ENCODE data around the gene CCDC127.

DNA sequence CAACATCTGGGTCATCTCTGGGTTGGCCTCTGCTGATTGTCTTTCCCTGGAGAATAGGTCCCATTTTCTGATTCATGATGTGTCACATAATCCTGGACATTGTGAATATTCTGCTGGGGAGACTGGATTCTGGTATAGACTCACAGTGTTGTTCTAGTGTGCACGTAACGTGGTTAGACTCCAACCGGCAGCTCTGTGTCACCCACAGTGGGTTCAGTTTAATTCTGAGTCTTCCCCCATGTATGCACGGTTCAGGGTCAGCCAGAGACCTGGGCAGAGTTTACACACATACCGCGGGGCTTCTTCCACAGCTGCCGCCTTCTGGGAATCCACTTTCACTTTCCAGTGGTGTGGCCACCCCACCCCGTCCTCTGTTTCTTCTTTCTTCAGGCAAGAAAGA lies 64.7 kb downstream of the CCDC127 start:
- TF ChIP-seq E2F5 (CRISPR knock-in tag; conservative IDR thresholded peaks at IDR 0.05) (no peak), RARA (CRISPR knock-in tag; IDR thresholded peaks at IDR 0.05) (no peak), ZNF121 (CRISPR knock-in tag; IDR thresholded peaks at IDR 0.05) (no peak), POLR2A (IDR thresholded peaks at IDR 0.05; ENCODE audit: insufficient read depth in 1 of 2, low read depth in 2 of 2, low read length in 2 of 2) (no peak), FIP1L1 (IDR thresholded peaks at IDR 0.05; ENCODE audit: borderline replicate concordance, insufficient read depth, low read depth, low read length) (no peak), ZSCAN20 (CRISPR knock-in tag; IDR thresholded peaks at IDR 0.05; ENCODE audit: borderline replicate concordance) (no peak), UBTF (CRISPR knock-in tag; IDR thresholded peaks at IDR 0.05) (no peak), IRF2 (CRISPR knock-in tag; IDR thresholded peaks at IDR 0.05) (no peak), PRPF4 (IDR thresholded peaks at IDR 0.05; ENCODE audit: low read depth, low read length, poor library complexity, severe bottlenecking) (no peak), MYC (CRISPR knock-in tag; IDR thresholded peaks at IDR 0.05; ENCODE audit: borderline replicate concordance) (no peak), LCORL (IDR thresholded peaks at IDR 0.05) (no peak), LCORL (CRISPR knock-in tag; IDR thresholded peaks at IDR 0.05) (no peak), ZBTB33 (CRISPR knock-in tag; IDR thresholded peaks at IDR 0.05) (no peak), CTCF (CRISPR knock-in tag; IDR thresholded peaks at IDR 0.05) (no peak)
- TF ChIP-seq, protein P1, sequence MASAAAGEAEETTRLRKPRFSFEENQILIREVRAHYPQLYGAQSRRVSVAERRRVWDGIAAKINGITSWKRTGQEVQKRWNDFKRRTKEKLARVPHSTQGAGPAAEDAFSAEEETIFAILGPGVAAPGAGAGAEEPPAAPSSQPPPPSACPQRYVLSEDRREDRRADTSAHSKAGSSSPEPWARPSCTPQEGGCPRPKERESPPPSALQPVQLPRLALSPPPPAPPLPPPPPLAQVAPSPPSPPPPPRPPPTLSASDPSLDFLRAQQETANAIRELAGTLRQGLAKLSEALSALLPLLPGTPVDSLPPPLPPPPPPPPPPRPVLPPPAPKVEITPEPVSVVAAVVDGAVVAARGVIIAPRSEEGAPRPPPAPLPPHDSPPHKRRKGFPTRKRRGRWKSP (CRISPR knock-in tag; IDR thresholded peaks at IDR 0.05) = no peak

All from HepG2 (cell line).